Measurements from ENCODE around the gene KPNA1. TPM values are rescaled to one million over a fixed set of nuclear protein-coding genes. Genes with fewer than 3 reads are reported as not detected.

The KPNA1 gene
- total and polyA plus RNA-seq, 2 experiments from 2014 or later = 19.8 to 30.1 TPM

DNA sequence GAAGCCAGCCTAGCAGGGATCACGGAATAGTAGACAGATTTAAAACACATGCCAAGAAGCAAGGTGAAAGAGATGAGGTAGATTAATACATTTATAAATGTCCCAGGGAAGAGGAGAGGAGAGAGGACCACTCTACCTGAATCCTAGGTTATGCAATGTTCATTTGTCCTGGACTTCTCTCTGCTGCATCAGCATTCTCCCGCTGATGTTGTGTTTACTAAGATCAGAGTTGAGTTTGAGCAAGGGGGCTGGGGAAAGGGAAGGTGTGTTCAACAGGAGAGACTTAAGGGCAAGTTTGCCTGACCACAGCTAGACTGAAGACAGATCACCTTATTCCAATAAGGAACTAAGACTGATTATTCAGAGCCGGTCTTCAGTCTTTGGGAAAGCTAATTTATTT lies 1.1 kb upstream of the KPNA1 start (continued):
- TF ChIP-seq, protein P1, sequence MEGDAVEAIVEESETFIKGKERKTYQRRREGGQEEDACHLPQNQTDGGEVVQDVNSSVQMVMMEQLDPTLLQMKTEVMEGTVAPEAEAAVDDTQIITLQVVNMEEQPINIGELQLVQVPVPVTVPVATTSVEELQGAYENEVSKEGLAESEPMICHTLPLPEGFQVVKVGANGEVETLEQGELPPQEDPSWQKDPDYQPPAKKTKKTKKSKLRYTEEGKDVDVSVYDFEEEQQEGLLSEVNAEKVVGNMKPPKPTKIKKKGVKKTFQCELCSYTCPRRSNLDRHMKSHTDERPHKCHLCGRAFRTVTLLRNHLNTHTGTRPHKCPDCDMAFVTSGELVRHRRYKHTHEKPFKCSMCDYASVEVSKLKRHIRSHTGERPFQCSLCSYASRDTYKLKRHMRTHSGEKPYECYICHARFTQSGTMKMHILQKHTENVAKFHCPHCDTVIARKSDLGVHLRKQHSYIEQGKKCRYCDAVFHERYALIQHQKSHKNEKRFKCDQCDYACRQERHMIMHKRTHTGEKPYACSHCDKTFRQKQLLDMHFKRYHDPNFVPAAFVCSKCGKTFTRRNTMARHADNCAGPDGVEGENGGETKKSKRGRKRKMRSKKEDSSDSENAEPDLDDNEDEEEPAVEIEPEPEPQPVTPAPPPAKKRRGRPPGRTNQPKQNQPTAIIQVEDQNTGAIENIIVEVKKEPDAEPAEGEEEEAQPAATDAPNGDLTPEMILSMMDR (conservative IDR thresholded peaks at IDR 0.05; ENCODE audit: low read depth in 2 of 2) = no peak
- no peak for TF ChIP-seq POLR2AphosphoS5 (IDR thresholded peaks at IDR 0.05; ENCODE audit: low read depth)
- TF ChIP-seq, protein P2, sequence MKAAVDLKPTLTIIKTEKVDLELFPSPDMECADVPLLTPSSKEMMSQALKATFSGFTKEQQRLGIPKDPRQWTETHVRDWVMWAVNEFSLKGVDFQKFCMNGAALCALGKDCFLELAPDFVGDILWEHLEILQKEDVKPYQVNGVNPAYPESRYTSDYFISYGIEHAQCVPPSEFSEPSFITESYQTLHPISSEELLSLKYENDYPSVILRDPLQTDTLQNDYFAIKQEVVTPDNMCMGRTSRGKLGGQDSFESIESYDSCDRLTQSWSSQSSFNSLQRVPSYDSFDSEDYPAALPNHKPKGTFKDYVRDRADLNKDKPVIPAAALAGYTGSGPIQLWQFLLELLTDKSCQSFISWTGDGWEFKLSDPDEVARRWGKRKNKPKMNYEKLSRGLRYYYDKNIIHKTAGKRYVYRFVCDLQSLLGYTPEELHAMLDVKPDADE (IDR thresholded peaks at IDR 0.05) = no peak
- TF ChIP-seq NANOG (IDR thresholded peaks at IDR 0.05; ENCODE audit: borderline replicate concordance) = no peak

DNA sequence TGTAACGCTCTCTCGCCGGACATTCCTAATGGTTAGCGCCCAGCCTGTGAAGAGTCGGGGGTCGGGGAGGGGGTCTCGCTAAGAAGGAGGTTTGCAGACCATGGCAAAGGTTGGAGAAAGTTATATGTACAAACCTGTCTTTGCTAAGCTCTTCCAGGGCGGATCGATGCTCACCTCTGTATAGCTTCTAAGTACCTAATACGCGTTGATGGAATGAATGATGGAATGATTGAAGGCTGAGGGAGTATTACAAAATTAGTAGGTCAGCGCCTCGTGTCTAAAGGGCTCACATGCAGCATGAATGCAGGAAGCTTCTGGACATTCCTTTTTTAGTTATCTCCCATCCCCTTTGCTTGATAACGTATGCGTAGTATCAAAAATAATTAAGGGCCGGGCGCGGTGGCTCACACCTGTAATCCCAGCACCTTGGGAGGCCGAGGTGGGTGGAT lies 305 bp upstream of the KPNA1 start:
- no peaks in the 10 kb centered on the region for H3K36me3 Mint-ChIP-seq (ENCODE audit: low read depth)
- Histone ChIP-seq H3K36me3 (ENCODE audit: insufficient read depth) (no peaks in the 10 kb centered on the region), H3K4me3 (peak overlapping the region; percentile 71), H3K9me2 (ENCODE audit: insufficient read depth) (no peaks in the 10 kb centered on the region), H4K20me1 (replicated peaks; ENCODE audit: insufficient read depth) (peaks cover 20% of the 10 kb centered on the region; the same call in 1 of the 2 replicates), H3F3A (replicated peaks; ENCODE audit: low read depth) (no peaks in the 10 kb centered on the region; the same call in 1 of the 2 replicates), H3K27ac (ENCODE audit: low read depth) (no peak overlapping the region), H3K4me1 (ENCODE audit: insufficient read depth) (peaks cover 37% of the 10 kb centered on the region), H2AFZ (peak overlapping the region; percentile 98), H3K79me2 (replicated peaks; ENCODE audit: insufficient read depth) (peaks cover 41% of the 10 kb centered on the region), H3K4me2 (peak overlapping the region; percentile 75), H3K27me3 (ENCODE audit: insufficient read depth) (no peaks in the 10 kb centered on the region)
- ATAC-seq (no peak), DNase-seq (ENCODE audit: low spot score) (no peak)
- H3K4me1 Mint-ChIP-seq = peaks cover 35% of the 10 kb centered on the region
- TF ChIP-seq, protein P2 (IDR thresholded peaks at IDR 0.05) = no peak; the same call in 1 of the 2 replicates
- TF ChIP-seq, protein P1 (conservative IDR thresholded peaks at IDR 0.05; ENCODE audit: low read depth in 2 of 2) = no peak
- TF ChIP-seq NANOG (IDR thresholded peaks at IDR 0.05; ENCODE audit: borderline replicate concordance) = no peak
- no peak for TF ChIP-seq JUNB (IDR thresholded peaks at IDR 0.05; ENCODE audit: unreplicated experiment)
- no peak for TF ChIP-seq ZNF114 (CRISPR knock-in tag; IDR thresholded peaks at IDR 0.05)
- TF ChIP-seq, protein P3, sequence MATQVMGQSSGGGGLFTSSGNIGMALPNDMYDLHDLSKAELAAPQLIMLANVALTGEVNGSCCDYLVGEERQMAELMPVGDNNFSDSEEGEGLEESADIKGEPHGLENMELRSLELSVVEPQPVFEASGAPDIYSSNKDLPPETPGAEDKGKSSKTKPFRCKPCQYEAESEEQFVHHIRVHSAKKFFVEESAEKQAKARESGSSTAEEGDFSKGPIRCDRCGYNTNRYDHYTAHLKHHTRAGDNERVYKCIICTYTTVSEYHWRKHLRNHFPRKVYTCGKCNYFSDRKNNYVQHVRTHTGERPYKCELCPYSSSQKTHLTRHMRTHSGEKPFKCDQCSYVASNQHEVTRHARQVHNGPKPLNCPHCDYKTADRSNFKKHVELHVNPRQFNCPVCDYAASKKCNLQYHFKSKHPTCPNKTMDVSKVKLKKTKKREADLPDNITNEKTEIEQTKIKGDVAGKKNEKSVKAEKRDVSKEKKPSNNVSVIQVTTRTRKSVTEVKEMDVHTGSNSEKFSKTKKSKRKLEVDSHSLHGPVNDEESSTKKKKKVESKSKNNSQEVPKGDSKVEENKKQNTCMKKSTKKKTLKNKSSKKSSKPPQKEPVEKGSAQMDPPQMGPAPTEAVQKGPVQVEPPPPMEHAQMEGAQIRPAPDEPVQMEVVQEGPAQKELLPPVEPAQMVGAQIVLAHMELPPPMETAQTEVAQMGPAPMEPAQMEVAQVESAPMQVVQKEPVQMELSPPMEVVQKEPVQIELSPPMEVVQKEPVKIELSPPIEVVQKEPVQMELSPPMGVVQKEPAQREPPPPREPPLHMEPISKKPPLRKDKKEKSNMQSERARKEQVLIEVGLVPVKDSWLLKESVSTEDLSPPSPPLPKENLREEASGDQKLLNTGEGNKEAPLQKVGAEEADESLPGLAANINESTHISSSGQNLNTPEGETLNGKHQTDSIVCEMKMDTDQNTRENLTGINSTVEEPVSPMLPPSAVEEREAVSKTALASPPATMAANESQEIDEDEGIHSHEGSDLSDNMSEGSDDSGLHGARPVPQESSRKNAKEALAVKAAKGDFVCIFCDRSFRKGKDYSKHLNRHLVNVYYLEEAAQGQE (IDR thresholded peaks at IDR 0.05; ENCODE audit: unreplicated experiment) = no peak
- H3K4me3 Mint-ChIP-seq = peak overlapping the region; percentile 87
- no peaks in the 10 kb centered on the region; the same call in 2 of the 3 replicates for H3K9me3 Mint-ChIP-seq
- peaks cover 2% of the 10 kb centered on the region for H3K27me3 Mint-ChIP-seq (ENCODE audit: insufficient read depth, low read depth, poor library complexity)
- no peak overlapping the region for H3K27ac Mint-ChIP-seq

All from GM23338 (cell line).